IMR-90 (cell line): Measurements from ENCODE around the gene LINC00632. TPM values are rescaled to one million over a fixed set of nuclear protein-coding genes. Genes with fewer than 3 reads are reported as not detected.

ENCODE experiments used
- ATAC-seq: fragments of 200-7000 bp; cut with Tn5 transposase; 2 replicates; pipeline ENCODE4 v1.9.1; 2020; ENCODE audit warnings: low read depth, mild to moderate bottlenecking, moderate library complexity
- BruUV-seq: library from RNA; stranded (reverse); fragments of 400-500 nt; replicated peaks from 2 replicates; lab custom pipeline; 2021; lab: Mats Ljungman, UMichigan
- CTCF ChIA-PET: fragments of 300-600 bp; formaldehyde crosslinking; extraction: SDS; loops from one replicate; lab custom pipeline; 2021; ENCODE audit warnings: antibody characterized with exemption; lab: Yijun Ruan, JAX
- POLR2A ChIA-PET: fragments of 300-600 bp; sonication (Branson Sonifier 250); formaldehyde crosslinking; loops from one replicate; lab custom pipeline; 2022; ENCODE audit warnings: antibody characterized with exemption; ENCODE audit not compliant: unreplicated experiment; lab: Charles Lee
- DNase-seq: peaks from one replicate; pipeline ENCODE4 v3.0.0; 2013
- H2AFZ ChIP-seq: replicated peaks from 2 replicates; pipeline ENCODE3; 2013; ENCODE audit warnings: low read length, mild to moderate bottlenecking; ENCODE audit not compliant: poor library complexity
- H2AK5ac ChIP-seq: 2 replicates; pipeline ENCODE4 v1.6.1; 2013; ENCODE audit warnings: low read depth, low read length, inconsistent platforms
- H2AK9ac ChIP-seq: replicated peaks from 2 replicates; pipeline ENCODE3; 2013; ENCODE audit warnings: mild to moderate bottlenecking, low read depth, low read length, moderate library complexity; ENCODE audit not compliant: poor library complexity
- H2BK120ac ChIP-seq: 2 replicates; pipeline ENCODE4 v1.6.1; 2013; ENCODE audit warnings: low read depth, low read length, inconsistent platforms
- H2BK15ac ChIP-seq: 3 replicates; pipeline ENCODE4 v1.6.1; 2013; ENCODE audit warnings: low read depth, low read length, inconsistent platforms
- H2BK20ac ChIP-seq: 2 replicates; pipeline ENCODE4 v1.6.1; 2013; ENCODE audit warnings: low read depth, mild to moderate bottlenecking, inconsistent platforms, low read length, moderate library complexity
- H2BK5ac ChIP-seq: 2 replicates; pipeline ENCODE4 v1.6.1; 2013; ENCODE audit warnings: mild to moderate bottlenecking, low read depth, low read length, inconsistent platforms; ENCODE audit not compliant: poor library complexity, severe bottlenecking
- H3K14ac ChIP-seq: replicated peaks from 2 replicates; pipeline ENCODE4 v1.6.1; 2013; ENCODE audit warnings: low read depth, low read length, inconsistent platforms
- H3K18ac ChIP-seq: 2 replicates; pipeline ENCODE4 v1.6.1; 2013; ENCODE audit warnings: low read depth, low read length, control low read depth
- H3K23ac ChIP-seq: 2 replicates; pipeline ENCODE4 v1.6.1; 2013; ENCODE audit warnings: low read depth, low read length, inconsistent platforms
- H3K27ac ChIP-seq: 2 replicates; pipeline ENCODE4 v1.5.1; 2013; ENCODE audit warnings: mild to moderate bottlenecking, control low read depth, low read length; ENCODE audit not compliant: insufficient read depth
- H3K27me3 ChIP-seq: 2 replicates; pipeline ENCODE4 v1.6.1; 2013; ENCODE audit warnings: low read length; ENCODE audit not compliant: control insufficient read depth, insufficient read depth
- H3K36me3 ChIP-seq: 2 replicates; pipeline ENCODE4 v1.6.1; 2013; ENCODE audit warnings: low read length, mixed read lengths; ENCODE audit not compliant: control insufficient read depth, insufficient read depth
- H3K4ac ChIP-seq: 2 replicates; pipeline ENCODE4 v1.6.1; 2013; ENCODE audit warnings: low read depth, low read length, inconsistent platforms
- H3K4me1 ChIP-seq: 2 replicates; pipeline ENCODE4 v1.6.1; 2013; ENCODE audit warnings: low read length, mixed read lengths; ENCODE audit not compliant: control insufficient read depth, insufficient read depth
- H3K4me2 ChIP-seq: 2 replicates; pipeline ENCODE4 v1.6.1; 2013; ENCODE audit warnings: low read depth, mild to moderate bottlenecking, control low read depth, low read length, moderate library complexity
- H3K4me3 ChIP-seq: 2 replicates; pipeline ENCODE4 v1.5.1; 2013; ENCODE audit warnings: low read depth, mild to moderate bottlenecking, control low read depth, low read length, moderate library complexity; ENCODE audit not compliant: insufficient read depth
- H3K56ac ChIP-seq: 2 replicates; pipeline ENCODE4 v1.6.1; 2013; ENCODE audit warnings: low read length, inconsistent platforms; ENCODE audit not compliant: insufficient read depth; ENCODE audit errors: extremely low read depth
- H3K79me1 ChIP-seq, 2 experiments: 2 replicates each; pipeline ENCODE4 v1.6.1; 2013; ENCODE audit warnings: low read length in 2 of 2, inconsistent platforms in 1 of 2, low read depth in 1 of 2
- H3K9ac ChIP-seq: 2 replicates; pipeline ENCODE4 v1.6.1; 2013; ENCODE audit warnings: low read depth, low read length, control low read depth
- H3K9me1 ChIP-seq: 2 replicates; pipeline ENCODE4 v1.6.1; 2013; ENCODE audit warnings: low read length, inconsistent platforms; ENCODE audit not compliant: insufficient read depth
- H3K9me3 ChIP-seq: 2 replicates; pipeline ENCODE4 v1.6.1; 2013; ENCODE audit warnings: low read length; ENCODE audit not compliant: control insufficient read depth, insufficient read depth
- H4K20me1 ChIP-seq: 2 replicates; pipeline ENCODE4 v1.6.1; 2013; ENCODE audit warnings: low read length, inconsistent platforms; ENCODE audit not compliant: insufficient read depth
- H4K5ac ChIP-seq: 2 replicates; pipeline ENCODE4 v1.6.1; 2013; ENCODE audit warnings: mild to moderate bottlenecking, low read depth, low read length, control low read depth
- H4K8ac ChIP-seq, 2 experiments: 2 replicates each; pipeline ENCODE4 v1.6.1; 2013; ENCODE audit warnings: low read depth in 2 of 2, low read length in 2 of 2, control low read depth in 1 of 2, inconsistent platforms in 1 of 2
- H4K91ac ChIP-seq: 2 replicates; pipeline ENCODE4 v1.6.1; 2013; ENCODE audit warnings: low read depth, low read length, inconsistent platforms; ENCODE audit not compliant: insufficient read depth
- CHD1 ChIP-seq: IDR thresholded peaks from 2 replicates; pipeline ENCODE4 v1.6.1; 2012; ENCODE audit warnings: low read depth, low read length, improper control_type of control experiment
- MAZ ChIP-seq: IDR thresholded peaks from 2 replicates; pipeline ENCODE4 v1.6.1; 2012; ENCODE audit warnings: low read depth, mild to moderate bottlenecking, low read length, improper control_type of control experiment, moderate library complexity, borderline replicate concordance
- POLR2A ChIP-seq: IDR thresholded peaks from 2 replicates; pipeline ENCODE4 v1.6.1; 2012; ENCODE audit warnings: mild to moderate bottlenecking, low read depth, low read length
- RAD21 ChIP-seq: IDR thresholded peaks from 2 replicates; pipeline ENCODE4 v1.6.1; 2012; ENCODE audit warnings: low read length, improper control_type of control experiment
- SMC3 ChIP-seq: fragments of 150-350 bp; IDR thresholded peaks from 2 replicates; pipeline ENCODE4 v1.6.1; 2016; ENCODE audit warnings: low read depth, mild to moderate bottlenecking, antibody characterized with exemption, low read length, moderate library complexity
- WGBS, 2 experiments: methylation state at CpG; one replicate each; pipeline versions ENCODE4 v1.1.5 to v1.1.7; 2013; ENCODE audit warnings: missing lambda C conversion rate in 2 of 2; ENCODE audit not compliant: insufficient read length in 1 of 2; ENCODE audit errors: extremely low coverage in 2 of 2; 5-methylcytosine and 5-hydroxymethylcytosine counted together
- dilution Hi-C: fragments of 300-500 bp; cut with HindIII; formaldehyde crosslinking; loops from one replicate; pipeline ENCODE4 v1.14.3; 2018; ENCODE audit warnings: low sequenced_read_pairs; ENCODE audit not compliant: unreplicated experiment
- in situ Hi-C: fragments of 300-500 bp; cut with MboI; formaldehyde crosslinking; loops from 3 replicates; pipeline ENCODE4 v1.14.3; 2019; ENCODE audit warnings: low sequenced_read_pairs, inconsistent platforms, mixed read lengths
- intact Hi-C: fragments of 100-400 bp; cut with micrococcal nuclease; formaldehyde crosslinking; loops from 2 replicates; pipeline ENCODE4 v1.10.0; 2022
- polyA plus RNA-seq, 3 experiments: library from polyadenylated mRNA; depleted of rRNA; stranded (reverse); fragments of >200 nt; gene quantifications; 2 replicates each; pipeline ENCODE4 v1.2.3, GENCODE V29; 2012; ENCODE audit warnings: low replicate concordance in 1 of 3
- total RNA-seq: library from RNA; depleted of rRNA; stranded (reverse); fragments of >200 nt; gene quantifications from 2 replicates; pipeline ENCODE4 v1.2.3, GENCODE V29; 2012
- TF ChIP-seq, protein P1 (sequence below): conservative IDR thresholded peaks from 2 replicates; pipeline ENCODE4 v1.5.1; 2012; ENCODE audit warnings: mild to moderate bottlenecking, low read depth, low read length, improper control_type of control experiment
- TF ChIP-seq, protein P2 (sequence below): fragments of 150-350 bp; IDR thresholded peaks from 2 replicates; pipeline ENCODE4 v1.6.1; 2016; ENCODE audit warnings: low read depth, mild to moderate bottlenecking, low read length, moderate library complexity, borderline replicate concordance

LINC00632 gene
- total and polyA plus RNA-seq, 2 of the 4 experiments (the other 2 are of a cell fraction): 7.2 to 25.0 TPM

DNA sequence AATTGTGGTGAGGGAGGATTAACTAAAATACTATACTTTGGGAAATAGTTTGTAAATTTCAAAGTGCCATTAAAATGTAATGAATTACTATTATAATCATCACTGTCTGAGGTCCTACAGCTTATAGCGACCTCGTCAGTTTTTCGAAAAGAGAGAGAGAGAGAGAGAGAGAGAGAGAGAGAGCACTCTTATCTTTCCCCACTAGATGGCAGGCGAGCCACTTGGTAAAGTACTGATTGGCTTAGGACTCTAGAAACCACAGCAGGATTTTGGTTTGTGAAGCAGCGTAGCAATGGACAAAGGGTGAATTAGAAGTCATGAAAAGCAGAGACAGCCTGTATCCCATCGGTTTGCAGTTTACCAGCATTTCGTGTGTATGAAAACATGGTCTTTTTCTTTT lies 52.5 kb downstream of the LINC00632 start:
- Histone ChIP-seq H2BK120ac (no peak overlapping the region), H3K56ac (no peak overlapping the region), H3K27ac (no peak overlapping the region), H3K4me3 (no peak overlapping the region), H2BK5ac (no peak overlapping the region), H2AK5ac (no peak overlapping the region), H2AFZ (no peak overlapping the region), H3K4me2 (no peak overlapping the region), H3K36me3 (no peaks in the 10 kb centered on the region), H3K9ac (no peak overlapping the region), H3K4me1 (no peaks in the 10 kb centered on the region), H2BK20ac (no peak overlapping the region), H3K4ac (no peak overlapping the region), H3K79me1 (0 out of 4 replicates have a peak, but pooled peaks cover 0 to 2% of the 10 kb centered on the region in 2 experiments), H4K5ac (no peak overlapping the region), H3K18ac (no peak overlapping the region), H4K91ac (no peak overlapping the region), H4K20me1 (no peaks in the 10 kb centered on the region), H4K8ac (no peak overlapping the region), H3K9me1 (no peaks in the 10 kb centered on the region), H3K14ac (no peak overlapping the region), H3K23ac (no peak overlapping the region), H2BK15ac (no peak overlapping the region), H3K27me3 (no peaks in the 10 kb centered on the region), H3K9me3 (no peaks in the 10 kb centered on the region), H2AK9ac (no peak overlapping the region)
- BruUV-seq: no TSS peak
- intact Hi-C loops: no loop called here
- POLR2A ChIA-PET: no interaction called here
- peak; percentile 57 for ATAC-seq
- dilution Hi-C loops: no loop called here
- peak; percentile 20; the same call in 1 of the 2 replicates for TF ChIP-seq SMC3
- TF ChIP-seq POLR2A: no peak
- TF ChIP-seq RAD21: peak; percentile 59
- TF ChIP-seq, protein P1, sequence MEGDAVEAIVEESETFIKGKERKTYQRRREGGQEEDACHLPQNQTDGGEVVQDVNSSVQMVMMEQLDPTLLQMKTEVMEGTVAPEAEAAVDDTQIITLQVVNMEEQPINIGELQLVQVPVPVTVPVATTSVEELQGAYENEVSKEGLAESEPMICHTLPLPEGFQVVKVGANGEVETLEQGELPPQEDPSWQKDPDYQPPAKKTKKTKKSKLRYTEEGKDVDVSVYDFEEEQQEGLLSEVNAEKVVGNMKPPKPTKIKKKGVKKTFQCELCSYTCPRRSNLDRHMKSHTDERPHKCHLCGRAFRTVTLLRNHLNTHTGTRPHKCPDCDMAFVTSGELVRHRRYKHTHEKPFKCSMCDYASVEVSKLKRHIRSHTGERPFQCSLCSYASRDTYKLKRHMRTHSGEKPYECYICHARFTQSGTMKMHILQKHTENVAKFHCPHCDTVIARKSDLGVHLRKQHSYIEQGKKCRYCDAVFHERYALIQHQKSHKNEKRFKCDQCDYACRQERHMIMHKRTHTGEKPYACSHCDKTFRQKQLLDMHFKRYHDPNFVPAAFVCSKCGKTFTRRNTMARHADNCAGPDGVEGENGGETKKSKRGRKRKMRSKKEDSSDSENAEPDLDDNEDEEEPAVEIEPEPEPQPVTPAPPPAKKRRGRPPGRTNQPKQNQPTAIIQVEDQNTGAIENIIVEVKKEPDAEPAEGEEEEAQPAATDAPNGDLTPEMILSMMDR: peak; percentile 87
- TF ChIP-seq CHD1: no peak
- TF ChIP-seq MAZ: no peak
- TF ChIP-seq, protein P2, sequence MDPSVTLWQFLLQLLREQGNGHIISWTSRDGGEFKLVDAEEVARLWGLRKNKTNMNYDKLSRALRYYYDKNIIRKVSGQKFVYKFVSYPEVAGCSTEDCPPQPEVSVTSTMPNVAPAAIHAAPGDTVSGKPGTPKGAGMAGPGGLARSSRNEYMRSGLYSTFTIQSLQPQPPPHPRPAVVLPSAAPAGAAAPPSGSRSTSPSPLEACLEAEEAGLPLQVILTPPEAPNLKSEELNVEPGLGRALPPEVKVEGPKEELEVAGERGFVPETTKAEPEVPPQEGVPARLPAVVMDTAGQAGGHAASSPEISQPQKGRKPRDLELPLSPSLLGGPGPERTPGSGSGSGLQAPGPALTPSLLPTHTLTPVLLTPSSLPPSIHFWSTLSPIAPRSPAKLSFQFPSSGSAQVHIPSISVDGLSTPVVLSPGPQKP: no peak
- peak; percentile 74 for DNase-seq
- WGBS, 2 experiments: no CpG with 5 or more reads among the region's 7 CpGs
- in situ Hi-C loops: no loop called here
- CTCF ChIA-PET: interaction anchor here (0.6 to 1.0 kb wide), 4 partner anchors 19 to 400 kb away, joined by 3 to 5 read pairs (median 3); no protein-coding TSS in a partner anchor
